ENCODE measurements around the gene MTA3.

DNA sequence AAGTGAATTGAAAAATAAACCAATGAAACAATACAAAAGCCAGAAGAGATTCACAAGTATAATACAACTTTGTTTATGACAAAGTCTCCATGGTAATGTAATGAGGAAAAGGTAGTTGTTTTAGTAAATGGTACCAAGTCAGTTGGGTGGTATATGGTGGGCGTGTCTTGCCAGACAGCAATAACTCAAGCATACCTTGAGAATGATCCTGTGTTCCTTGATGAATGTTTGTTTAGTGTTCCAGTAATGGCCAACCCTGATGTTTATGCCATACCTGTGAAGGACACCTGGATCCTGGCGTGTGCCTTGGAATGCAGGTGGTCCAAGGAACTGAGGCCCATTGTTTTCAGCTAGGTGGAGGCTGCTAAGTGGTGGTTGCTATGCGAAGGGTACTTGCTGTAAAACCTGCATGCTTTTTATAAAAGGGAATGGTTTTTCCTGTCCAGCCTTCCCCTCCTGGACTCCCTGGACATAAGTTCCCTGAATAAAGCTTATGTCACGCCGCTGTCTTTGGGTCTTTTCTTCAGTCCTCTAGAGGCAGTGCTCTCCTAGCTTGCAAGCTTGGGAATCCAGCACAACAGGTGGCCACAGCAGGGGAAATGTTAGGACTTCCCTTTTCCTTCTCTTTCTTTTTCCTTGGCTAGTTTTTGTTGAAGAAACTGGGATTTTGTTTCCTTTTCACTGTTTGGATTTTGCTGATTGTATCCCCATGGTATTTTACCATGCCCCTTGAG lies 54.7 kb downstream of the MTA3 start:
- no peak for TF ChIP-seq POLR2A (IDR thresholded peaks at IDR 0.05)
- TF ChIP-seq, protein P1, sequence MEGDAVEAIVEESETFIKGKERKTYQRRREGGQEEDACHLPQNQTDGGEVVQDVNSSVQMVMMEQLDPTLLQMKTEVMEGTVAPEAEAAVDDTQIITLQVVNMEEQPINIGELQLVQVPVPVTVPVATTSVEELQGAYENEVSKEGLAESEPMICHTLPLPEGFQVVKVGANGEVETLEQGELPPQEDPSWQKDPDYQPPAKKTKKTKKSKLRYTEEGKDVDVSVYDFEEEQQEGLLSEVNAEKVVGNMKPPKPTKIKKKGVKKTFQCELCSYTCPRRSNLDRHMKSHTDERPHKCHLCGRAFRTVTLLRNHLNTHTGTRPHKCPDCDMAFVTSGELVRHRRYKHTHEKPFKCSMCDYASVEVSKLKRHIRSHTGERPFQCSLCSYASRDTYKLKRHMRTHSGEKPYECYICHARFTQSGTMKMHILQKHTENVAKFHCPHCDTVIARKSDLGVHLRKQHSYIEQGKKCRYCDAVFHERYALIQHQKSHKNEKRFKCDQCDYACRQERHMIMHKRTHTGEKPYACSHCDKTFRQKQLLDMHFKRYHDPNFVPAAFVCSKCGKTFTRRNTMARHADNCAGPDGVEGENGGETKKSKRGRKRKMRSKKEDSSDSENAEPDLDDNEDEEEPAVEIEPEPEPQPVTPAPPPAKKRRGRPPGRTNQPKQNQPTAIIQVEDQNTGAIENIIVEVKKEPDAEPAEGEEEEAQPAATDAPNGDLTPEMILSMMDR (IDR thresholded peaks at IDR 0.05) = no peak
